Osteoblast (primary cell): Measurements from ENCODE around the gene FAM83E. TPM values are rescaled to one million over a fixed set of nuclear protein-coding genes. Genes with fewer than 3 reads are reported as not detected.

Source experiments
- DNase-seq: peaks from one replicate; pipeline ENCODE4 v3.0.0; 2011; ENCODE audit warnings: low spot score, mixed read lengths; ENCODE audit not compliant: insufficient read length; ENCODE audit errors: missing footprints
- H2AFZ ChIP-seq: 2 replicates; pipeline ENCODE4 v1.6.0; 2011; ENCODE audit warnings: mild to moderate bottlenecking, low read length
- H3K27ac ChIP-seq: 2 replicates; pipeline ENCODE4 v1.5.1; 2011; ENCODE audit warnings: mild to moderate bottlenecking, low read depth, low read length, moderate library complexity
- H3K27me3 ChIP-seq: 2 replicates; pipeline ENCODE4 v1.6.0; 2012; ENCODE audit warnings: mild to moderate bottlenecking, control low read depth, inconsistent platforms, low read length, moderate library complexity; ENCODE audit not compliant: insufficient read depth
- H3K36me3 ChIP-seq: 2 replicates; pipeline ENCODE4 v1.5.1; 2011; ENCODE audit warnings: mild to moderate bottlenecking, low read length, control low read depth, moderate library complexity; ENCODE audit not compliant: insufficient read depth
- H3K4me1 ChIP-seq: 2 replicates; pipeline ENCODE4 v1.5.1; 2011; ENCODE audit warnings: mild to moderate bottlenecking, low read length, control low read depth, moderate library complexity; ENCODE audit not compliant: insufficient read depth
- H3K4me2 ChIP-seq: 2 replicates; pipeline ENCODE4 v1.6.0; 2011; ENCODE audit warnings: mild to moderate bottlenecking, low read length; ENCODE audit not compliant: insufficient read depth
- H3K4me3 ChIP-seq: fragments of 200-600 bp; sonication (generic); 3 replicates; pipeline ENCODE4 v1.5.1; 2012; ENCODE audit warnings: mild to moderate bottlenecking, low read length, inconsistent platforms; ENCODE audit not compliant: insufficient read depth
- H3K79me2 ChIP-seq: 2 replicates; pipeline ENCODE4 v1.6.0; 2012; ENCODE audit warnings: mild to moderate bottlenecking, low read length, control low read depth, inconsistent platforms; ENCODE audit not compliant: insufficient read depth
- H3K9me3 ChIP-seq: 2 replicates; pipeline ENCODE4 v1.5.1; 2011; ENCODE audit warnings: low read depth, low read length, control low read depth
- H4K20me1 ChIP-seq: 2 replicates; pipeline ENCODE4 v1.6.0; 2012; ENCODE audit warnings: mild to moderate bottlenecking, low read length, control low read depth; ENCODE audit not compliant: insufficient read depth
- CTCF ChIP-seq: IDR thresholded peaks from 2 replicates; pipeline ENCODE4 v1.5.1; 2011; ENCODE audit warnings: mild to moderate bottlenecking, low read depth, low read length, moderate library complexity; ENCODE audit errors: extremely low read depth
- total RNA-seq: library from RNA; depleted of rRNA; stranded (reverse); fragments of >200 nt; gene quantifications from 2 replicates; pipeline ENCODE4 v1.2.3, GENCODE V29; 2012

The FAM83E gene
- total RNA-seq, 1 donor: not detected

- no peaks in the 10 kb centered on the region for H3K27me3 ChIP-seq
- DNase-seq: peak; percentile 88
- peak overlapping the region; percentile 81 for H3K4me2 ChIP-seq
- peaks cover 41% of the 10 kb centered on the region for H4K20me1 ChIP-seq
- H2AFZ ChIP-seq: no peak overlapping the region
- no peaks in the 10 kb centered on the region for H3K9me3 ChIP-seq
- H3K4me1 ChIP-seq: peaks cover 22% of the 10 kb centered on the region
- H3K27ac ChIP-seq: peak overlapping the region; percentile 93
- peak; percentile 13 for TF ChIP-seq CTCF
- peaks cover 35% of the 10 kb centered on the region for H3K36me3 ChIP-seq
- peak overlapping the region; percentile 100 for H3K4me3 ChIP-seq
- peaks cover 48% of the 10 kb centered on the region for H3K79me2 ChIP-seq
These were observed 2.5 kb upstream of the FAM83E start for GRCh38 chr19:48617146-48617937.

DNA sequence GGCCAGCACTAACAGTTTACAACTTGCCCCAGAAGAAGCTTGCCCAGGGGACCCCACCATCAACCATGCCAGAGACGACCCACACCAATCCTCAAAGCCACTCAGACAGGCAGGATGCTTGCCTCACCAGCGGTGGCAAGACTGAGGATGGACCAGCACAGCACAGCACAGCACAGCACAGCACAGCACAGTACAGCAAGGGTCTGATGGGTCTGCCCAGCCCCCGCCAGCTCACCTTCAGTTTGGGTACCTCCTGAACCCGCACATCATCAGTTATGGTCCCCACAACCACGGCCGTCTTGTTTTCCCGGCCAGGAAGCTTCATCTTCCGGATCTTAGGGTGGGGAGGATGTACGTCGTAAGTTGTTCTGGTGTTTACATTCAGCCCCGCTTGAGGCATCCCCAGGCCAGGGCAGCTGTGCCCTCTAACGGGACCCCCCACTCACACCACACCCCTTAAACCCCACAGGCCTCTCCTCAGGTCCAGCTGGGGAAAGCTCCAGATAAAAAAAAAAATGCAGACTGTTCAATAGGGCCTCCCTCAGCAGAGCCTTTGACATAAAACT lies 1.7 kb upstream of the FAM83E start:
- Histone ChIP-seq H3K79me2 (peaks cover 48% of the 10 kb centered on the region), H3K4me1 (peaks cover 22% of the 10 kb centered on the region), H3K9me3 (no peaks in the 10 kb centered on the region), H4K20me1 (peaks cover 41% of the 10 kb centered on the region), H3K4me3 (peak overlapping the region; percentile 100), H3K27me3 (no peaks in the 10 kb centered on the region), H3K4me2 (peak overlapping the region; percentile 81), H2AFZ (no peak overlapping the region), H3K36me3 (peaks cover 35% of the 10 kb centered on the region), H3K27ac (no peak overlapping the region)
- DNase-seq: no peak
- TF ChIP-seq CTCF: no peak

- DNase-seq: peak; percentile 87
- TF ChIP-seq CTCF: no peak
- Histone ChIP-seq H3K4me3 (no peak overlapping the region), H3K4me1 (peaks cover 22% of the 10 kb centered on the region), H2AFZ (no peak overlapping the region), H3K36me3 (peaks cover 32% of the 10 kb centered on the region), H3K9me3 (no peaks in the 10 kb centered on the region), H3K27me3 (no peaks in the 10 kb centered on the region), H3K4me2 (peak overlapping the region; percentile 81), H3K79me2 (peaks cover 47% of the 10 kb centered on the region), H4K20me1 (peaks cover 41% of the 10 kb centered on the region), H3K27ac (no peak overlapping the region)
These were observed 1.2 kb upstream of the FAM83E start for GRCh38 chr19:48616041-48616436.
